Cerebellar nuclear complex (tissue), 1 donor: ENCODE data around the gene PPFIA3.

Experiments
- DNase-seq, 2 experiments: peaks; one replicate each; lab custom pipeline; 2025; lab: John Stamatoyannopoulos, UW

Gene PPFIA3

GRCh38 chr19:49119411-49120324, at the start of gene PPFIA3:
Gene PPFIA3 (plus strand): TSS chr19:49119544. CDS start chr19:49127874, 8,330 bp downstream.
- DNase-seq = no peak

- DNase-seq = no peak
These were observed 48.9 kb upstream of the PPFIA3 start for GRCh38 chr19:49070416-49070815.

- DNase-seq = no peak
These were observed 47.3 kb upstream of the PPFIA3 start for GRCh38 chr19:49071860-49072547.

GRCh38 chr19:49073514-49074378, 45.6 kb upstream of the PPFIA3 start:
- DNase-seq = no peak

- DNase-seq = peak in 1 of 2 experiments; percentile 14
These were observed 44.5 kb upstream of the PPFIA3 start for GRCh38 chr19:49074869-49075268.

GRCh38 chr19:49080392-49080791, 39.0 kb upstream of the PPFIA3 start:
- DNase-seq = no peak

- DNase-seq = no peak
These were observed 38.1 kb upstream of the PPFIA3 start for GRCh38 chr19:49081273-49081672.

- DNase-seq = no peak
These were observed 34.9 kb upstream of the PPFIA3 start for GRCh38 chr19:49084206-49085019.

- peak; percentile 62 to 93 for DNase-seq
These were observed 34.1 kb upstream of the PPFIA3 start, which contains the start of gene SNRNP70 for GRCh38 chr19:49085020-49085867. Gene SNRNP70 (plus strand): TSS chr19:49085451. CDS start chr19:49086415, 964 bp downstream.

GRCh38 chr19:49085868-49086232, 33.5 kb upstream of the PPFIA3 start:
- DNase-seq = no peak

- DNase-seq = no peak
These were observed 33.0 kb upstream of the PPFIA3 start for GRCh38 chr19:49086296-49086695.

GRCh38 chr19:49091391-49092038, 27.8 kb upstream of the PPFIA3 start:
- no peak for DNase-seq

- DNase-seq = no peak
These were observed 26.7 kb upstream of the PPFIA3 start for GRCh38 chr19:49092686-49093085.

- DNase-seq = no peak
These were observed 24.6 kb upstream of the PPFIA3 start for GRCh38 chr19:49094505-49095482.

GRCh38 chr19:49097453-49098288, 21.7 kb upstream of the PPFIA3 start:
- peak in 1 of 2 experiments; percentile 21 for DNase-seq

- no peak for DNase-seq
These were observed 20.5 kb upstream of the PPFIA3 start for GRCh38 chr19:49098795-49099194.

GRCh38 chr19:49101160-49101559, 18.2 kb upstream of the PPFIA3 start:
- DNase-seq = no peak

- no peak for DNase-seq
These were observed 17.0 kb upstream of the PPFIA3 start for GRCh38 chr19:49102303-49102702.
